ENCODE results near the gene GCFC2. TPM values are rescaled to one million over a fixed set of nuclear protein-coding genes. Genes with fewer than 3 reads are reported as not detected.
A peak's percentile ranks its signal among the peaks of the same experiment; 100 is the strongest.

The GCFC2 gene
- total and polyA plus RNA-seq, 2 of the 13 experiments (the other 11 are each of a cell fraction or from before 2014, with no cell fraction given), result 26.8 to 49.0 TPM

- TF ChIP-seq RXRA (CRISPR knock-in tag; IDR thresholded peaks at IDR 0.05) (peak; percentile 83), YEATS4 (CRISPR knock-in tag; IDR thresholded peaks at IDR 0.05; ENCODE audit: borderline replicate concordance) (peak; percentile 92), BORCS8-MEF2B (CRISPR knock-in tag; IDR thresholded peaks at IDR 0.05) (peak; percentile 64; the same call in 1 of the 2 replicates), EED (CRISPR knock-in tag; IDR thresholded peaks at IDR 0.05) (peak; percentile 100), ZNF3 (CRISPR knock-in tag; IDR thresholded peaks at IDR 0.05) (peak; percentile 16; the same call in 1 of the 2 replicates), ATF7-NPFF (CRISPR knock-in tag; IDR thresholded peaks at IDR 0.05; ENCODE audit: low read depth) (peak; percentile 92), CREB3 (CRISPR knock-in tag; IDR thresholded peaks at IDR 0.05) (peak; percentile 94), ZSCAN21 (CRISPR knock-in tag; IDR thresholded peaks at IDR 0.05; ENCODE audit: borderline replicate concordance) (no peak; the same call in none of the 2 replicates), CBX2 (IDR thresholded peaks at IDR 0.05; ENCODE audit: low read depth, low read length) (no peak), CBX2 (CRISPR knock-in tag; IDR thresholded peaks at IDR 0.05; ENCODE audit: low read depth) (peak; percentile 88; the same call in 1 of the 2 replicates), ZNF292 (CRISPR knock-in tag; IDR thresholded peaks at IDR 0.05; ENCODE audit: borderline replicate concordance, low read depth) (peak; percentile 89), ARID5B (CRISPR knock-in tag; IDR thresholded peaks at IDR 0.05) (peak; percentile 67)
- TF ChIP-seq, protein P1, sequence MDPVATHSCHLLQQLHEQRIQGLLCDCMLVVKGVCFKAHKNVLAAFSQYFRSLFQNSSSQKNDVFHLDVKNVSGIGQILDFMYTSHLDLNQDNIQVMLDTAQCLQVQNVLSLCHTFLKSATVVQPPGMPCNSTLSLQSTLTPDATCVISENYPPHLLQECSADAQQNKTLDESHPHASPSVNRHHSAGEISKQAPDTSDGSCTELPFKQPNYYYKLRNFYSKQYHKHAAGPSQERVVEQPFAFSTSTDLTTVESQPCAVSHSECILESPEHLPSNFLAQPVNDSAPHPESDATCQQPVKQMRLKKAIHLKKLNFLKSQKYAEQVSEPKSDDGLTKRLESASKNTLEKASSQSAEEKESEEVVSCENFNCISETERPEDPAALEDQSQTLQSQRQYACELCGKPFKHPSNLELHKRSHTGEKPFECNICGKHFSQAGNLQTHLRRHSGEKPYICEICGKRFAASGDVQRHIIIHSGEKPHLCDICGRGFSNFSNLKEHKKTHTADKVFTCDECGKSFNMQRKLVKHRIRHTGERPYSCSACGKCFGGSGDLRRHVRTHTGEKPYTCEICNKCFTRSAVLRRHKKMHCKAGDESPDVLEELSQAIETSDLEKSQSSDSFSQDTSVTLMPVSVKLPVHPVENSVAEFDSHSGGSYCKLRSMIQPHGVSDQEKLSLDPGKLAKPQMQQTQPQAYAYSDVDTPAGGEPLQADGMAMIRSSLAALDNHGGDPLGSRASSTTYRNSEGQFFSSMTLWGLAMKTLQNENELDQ (CRISPR knock-in tag; IDR thresholded peaks at IDR 0.05; ENCODE audit: borderline replicate concordance), result peak; percentile 7; the same call in 1 of the 2 replicates
- TF ChIP-seq, protein P2, sequence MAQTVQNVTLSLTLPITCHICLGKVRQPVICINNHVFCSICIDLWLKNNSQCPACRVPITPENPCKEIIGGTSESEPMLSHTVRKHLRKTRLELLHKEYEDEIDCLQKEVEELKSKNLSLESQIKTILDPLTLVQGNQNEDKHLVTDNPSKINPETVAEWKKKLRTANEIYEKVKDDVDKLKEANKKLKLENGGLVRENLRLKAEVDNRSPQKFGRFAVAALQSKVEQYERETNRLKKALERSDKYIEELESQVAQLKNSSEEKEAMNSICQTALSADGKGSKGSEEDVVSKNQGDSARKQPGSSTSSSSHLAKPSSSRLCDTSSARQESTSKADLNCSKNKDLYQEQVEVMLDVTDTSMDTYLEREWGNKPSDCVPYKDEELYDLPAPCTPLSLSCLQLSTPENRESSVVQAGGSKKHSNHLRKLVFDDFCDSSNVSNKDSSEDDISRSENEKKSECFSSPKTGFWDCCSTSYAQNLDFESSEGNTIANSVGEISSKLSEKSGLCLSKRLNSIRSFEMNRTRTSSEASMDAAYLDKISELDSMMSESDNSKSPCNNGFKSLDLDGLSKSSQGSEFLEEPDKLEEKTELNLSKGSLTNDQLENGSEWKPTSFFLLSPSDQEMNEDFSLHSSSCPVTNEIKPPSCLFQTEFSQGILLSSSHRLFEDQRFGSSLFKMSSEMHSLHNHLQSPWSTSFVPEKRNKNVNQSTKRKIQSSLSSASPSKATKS (CRISPR knock-in tag; IDR thresholded peaks at IDR 0.05), result 0 out of 2 replicates have a peak, but pooled peaks have one; percentile 78
Observed at GRCh38 chr2:75646583-75647425, 63.9 kb downstream of the GCFC2 start, which contains the start of gene MRPL19 (continued).
